Measurements from ENCODE around the gene SLC8A1. TPM values are rescaled to one million over a fixed set of nuclear protein-coding genes. Genes with fewer than 3 reads are reported as not detected.

Gene SLC8A1
- total and polyA plus RNA-seq, 11 donors = 61.9 to 1,521 (median 827) TPM

GRCh38 chr2:40450796-40451430, 977 bp downstream of the SLC8A1 start:
- Histone ChIP-seq H3K27ac (peak overlapping the region in 11 of 12 donors; percentile 62 to 93 (median 78)), H3K27me3 (no peaks in the 10 kb centered on the region), H3K4me1 (peaks cover 0 to 84% (median 49%) of the 10 kb centered on the region in 12 donors), H3K36me3 (peaks cover 0 to 8% (median 4%) of the 10 kb centered on the region in 9 donors), H3K9me3 (no peaks in the 10 kb centered on the region), H3K4me3 (peak overlapping the region; percentile 7 to 71 (median 60))
- WGBS, 4 donors = 3 to 7% (median 6%) methylated on average over 17 to 18 of the region's 18 CpGs
- TF ChIP-seq CTCF (IDR thresholded peaks at IDR 0.05) = no peak
- TF ChIP-seq POLR2A (IDR thresholded peaks at IDR 0.05) = no peak
- intact Hi-C loops (cut with DNase I) = loop anchor here in 8 of 10 donors (2.0 to 10.0 kb wide), 11 partner anchors 36 to 536 kb away; no protein-coding TSS in a partner anchor
- DNase-seq = peak in 4 of 5 donors; percentile 40 to 65 (median 43)
- ATAC-seq = peak; percentile 30 to 71 (median 54)

- intact Hi-C loops (cut with DNase I) = loop anchor here in 8 of 10 donors (2.0 to 10.0 kb wide), 11 partner anchors 37 to 535 kb away; no protein-coding TSS in a partner anchor
- TF ChIP-seq POLR2A (IDR thresholded peaks at IDR 0.05) (no peak), CTCF (IDR thresholded peaks at IDR 0.05) (no peak)
- WGBS, 4 donors = 14 to 40% (median 24%) methylated on average over 12 of the region's 12 CpGs
- Histone ChIP-seq H3K27ac (peak overlapping the region in 11 of 12 donors; percentile 60 to 93 (median 75)), H3K4me3 (peak overlapping the region in 10 of 12 donors; percentile 53 to 71 (median 60)), H3K4me1 (peaks cover 0 to 86% (median 50%) of the 10 kb centered on the region in 12 donors), H3K36me3 (peaks cover 0 to 13% (median 4%) of the 10 kb centered on the region in 9 donors), H3K9me3 (no peaks in the 10 kb centered on the region), H3K27me3 (no peaks in the 10 kb centered on the region)
- ATAC-seq (peak; percentile 3 to 29 (median 8)), DNase-seq (peak in 2 of 5 donors; percentile 36 to 62)
These were observed 1.7 kb downstream of the SLC8A1 start for GRCh38 chr2:40450066-40450795.

- no peak for DNase-seq
- H3K27ac ChIP-seq = peak overlapping the region in 7 of 12 donors; percentile 3 to 91 (median 21)
- TF ChIP-seq CTCF (IDR thresholded peaks at IDR 0.05) (peak; percentile 32 to 67 (median 56)), POLR2A (IDR thresholded peaks at IDR 0.05) (no peak)
- H3K4me3 ChIP-seq = no peak overlapping the region
- intact Hi-C loops (cut with DNase I) = loop anchor here in 6 of 10 donors (2.0 to 10.0 kb wide), 7 partner anchors 60 to 306 kb away; no protein-coding TSS in a partner anchor
- no peaks in the 10 kb centered on the region for H3K9me3 ChIP-seq
- no peaks in the 10 kb centered on the region for H3K27me3 ChIP-seq
- peaks cover 0 to 28% (median 9%) of the 10 kb centered on the region in 9 donors for H3K36me3 ChIP-seq
- no peak for ATAC-seq
- WGBS, 4 donors = 24 to 34% (median 30%) methylated on average over 3 of the region's 3 CpGs
- H3K4me1 ChIP-seq = peaks cover 0 to 77% (median 48%) of the 10 kb centered on the region in 12 donors
These were observed 3.3 kb downstream of the SLC8A1 start for GRCh38 chr2:40448476-40449079.
